CD4-positive, alpha-beta T cell treated with Interleukin-4 for 4 hours (primary cell): ENCODE data around the gene PSIP1.
"Not testable (repeated sequence)": the region's sequence is repeated elsewhere in the genome, so short reads cannot be mapped to it uniquely, and the experiment has no call there.

Experiments used
- DNase-seq: peaks from one replicate; pipeline ENCODE4 v3.0.0-alpha.2; 2020

Gene PSIP1

GRCh38 chr9:15430920-15431844 lies 79.6 kb downstream of the PSIP1 start:
- peak; percentile 5 for DNase-seq

- DNase-seq, result not testable (repeated sequence)
Measured at GRCh38 chr9:15427702-15428101, 83.1 kb downstream of the PSIP1 start.

GRCh38 chr9:15426019-15426418 lies 84.8 kb downstream of the PSIP1 start:
- no peak for DNase-seq

GRCh38 chr9:15423231-15423985 lies 87.4 kb downstream of the PSIP1 start:
- DNase-seq, result peak; percentile 29

GRCh38 chr9:15422372-15423230 lies 88.2 kb downstream of the PSIP1 start, which contains the start of gene SNAPC3:
SNAPC3 (plus strand) TSS chr9:15422876; CDS start chr9:15422880, 4 bp downstream.
- DNase-seq, result peak; percentile 94

- no peak for DNase-seq
Measured at GRCh38 chr9:15421990-15422371, 88.8 kb downstream of the PSIP1 start.

- no peak for DNase-seq
Measured at GRCh38 chr9:15421532-15421931, 89.2 kb downstream of the PSIP1 start.

- DNase-seq, result no peak
Measured at GRCh38 chr9:15420796-15421195, 90.0 kb downstream of the PSIP1 start.

- no peak for DNase-seq
Measured at GRCh38 chr9:15417626-15418025, 93.1 kb downstream of the PSIP1 start.

- DNase-seq, result peak; percentile 50
Measured at GRCh38 chr9:15416880-15417279, 93.9 kb downstream of the PSIP1 start.
